ENCODE results near the gene SCML1.
A peak's percentile ranks its signal among the peaks of the same experiment; 100 is the strongest.

The SCML1 gene

GRCh38 chrX:17788956-17789562 is 51.8 kb downstream of the SCML1 start:
- TF ChIP-seq CTCF (conservative IDR thresholded peaks at IDR 0.05) (no peak), ZFX (IDR thresholded peaks at IDR 0.05) (no peak)
- no peak overlapping the region for H3K27ac ChIP-seq

- H3K27ac ChIP-seq = peak overlapping the region; percentile 81
- TF ChIP-seq CTCF (conservative IDR thresholded peaks at IDR 0.05) (no peak), ZFX (IDR thresholded peaks at IDR 0.05) (no peak)
These were observed 55.5 kb downstream of the SCML1 start for GRCh38 chrX:17792826-17793225.

GRCh38 chrX:17798921-17799320 is 61.6 kb downstream of the SCML1 start:
- TF ChIP-seq ZFX (IDR thresholded peaks at IDR 0.05) = no peak
- TF ChIP-seq CTCF (conservative IDR thresholded peaks at IDR 0.05) = no peak
- no peak overlapping the region for H3K27ac ChIP-seq

GRCh38 chrX:17801431-17801830 is 64.1 kb downstream of the SCML1 start:
- TF ChIP-seq CTCF (conservative IDR thresholded peaks at IDR 0.05) = no peak
- TF ChIP-seq ZFX (IDR thresholded peaks at IDR 0.05) = no peak
- H3K27ac ChIP-seq = no peak overlapping the region

- H3K27ac ChIP-seq = no peak overlapping the region
- TF ChIP-seq ZFX (IDR thresholded peaks at IDR 0.05) (no peak), CTCF (conservative IDR thresholded peaks at IDR 0.05) (no peak)
These were observed 65.5 kb downstream of the SCML1 start for GRCh38 chrX:17802756-17803155.

- H3K27ac ChIP-seq = no peak overlapping the region
- TF ChIP-seq ZFX (IDR thresholded peaks at IDR 0.05) = no peak
- no peak for TF ChIP-seq CTCF (conservative IDR thresholded peaks at IDR 0.05)
These were observed 66.2 kb downstream of the SCML1 start for GRCh38 chrX:17803449-17803848.

Measured in C4-2B (cell line).